NCI-H774 (cell line): ENCODE measurements around the gene TMEM222.
A peak's percentile ranks its signal among the peaks of the same experiment; 100 is the strongest.
"Not testable (repeated sequence)": the region's sequence is repeated elsewhere in the genome, so short reads cannot be mapped to it uniquely, and the experiment has no call there.

Source experiments
- DNase-seq: peaks from one replicate; lab custom pipeline; 2025; lab: John Stamatoyannopoulos, UW

Gene TMEM222

DNA sequence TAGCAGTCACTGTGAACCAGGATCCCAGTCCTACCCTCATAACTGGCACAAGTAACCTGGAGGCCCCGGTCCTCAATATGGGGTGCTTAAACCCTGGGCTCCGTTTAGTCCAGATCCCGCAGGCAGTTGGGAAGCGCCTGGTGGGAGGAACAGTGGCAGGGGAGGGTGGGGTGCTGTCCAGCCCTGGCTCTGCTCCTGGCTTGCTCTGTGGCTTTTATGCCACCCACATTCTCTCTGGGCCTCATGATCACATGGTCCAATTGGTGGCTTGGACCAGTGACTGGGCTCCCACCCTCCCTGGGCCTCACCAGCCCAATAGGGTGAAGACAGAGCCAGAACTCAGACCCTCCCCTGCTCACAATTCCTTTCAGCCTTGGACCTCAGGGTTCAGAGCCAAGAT is 58.3 kb downstream of the TMEM222 start:
- no peak for DNase-seq

DNA sequence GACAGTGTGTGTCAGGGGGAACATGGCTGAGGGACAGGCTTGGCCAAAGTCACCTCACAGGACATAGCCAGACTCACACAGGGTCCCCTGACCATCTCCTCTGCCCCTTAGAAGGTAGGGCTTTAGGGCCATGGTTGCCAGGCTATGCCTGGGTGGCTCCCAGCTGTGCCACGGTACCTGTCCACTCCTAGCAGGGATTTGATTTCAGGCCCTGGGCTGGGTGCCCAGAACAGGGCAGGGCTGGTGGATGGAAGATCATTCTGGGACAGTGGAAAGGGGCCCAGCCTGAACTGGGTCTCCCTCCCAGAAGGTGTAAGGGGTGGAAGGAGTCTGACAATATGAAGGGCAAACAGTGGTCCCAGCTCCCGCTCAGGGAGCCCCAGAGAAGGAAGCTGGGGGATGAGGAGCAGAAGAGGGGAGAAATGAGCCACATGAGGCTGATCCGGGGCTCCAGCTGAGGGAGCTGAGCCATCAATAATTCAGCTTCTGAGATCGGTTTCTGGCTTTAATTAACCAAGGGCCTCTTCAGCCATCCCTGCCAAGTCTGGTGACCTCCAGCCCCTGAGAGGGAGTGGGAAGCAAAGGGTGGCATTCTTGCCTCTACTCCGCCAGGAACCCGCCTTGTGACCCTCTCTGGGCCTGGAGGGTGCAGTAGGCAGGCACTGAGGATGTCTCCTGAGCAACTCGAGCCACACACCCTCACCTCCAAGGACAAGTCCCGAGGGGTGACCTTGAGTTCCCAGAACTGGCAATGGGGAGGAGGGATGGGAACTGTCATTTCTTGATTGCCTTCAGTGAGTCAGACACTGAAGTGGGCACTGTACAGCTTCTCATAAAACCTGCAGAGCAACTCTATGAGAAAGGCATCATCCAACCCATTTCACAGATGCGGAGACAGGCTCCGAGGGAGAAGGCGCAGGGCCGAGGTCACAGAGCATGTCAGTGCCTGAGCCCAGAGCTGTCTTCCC is 59.1 kb downstream of the TMEM222 start:
- DNase-seq = no peak

DNA sequence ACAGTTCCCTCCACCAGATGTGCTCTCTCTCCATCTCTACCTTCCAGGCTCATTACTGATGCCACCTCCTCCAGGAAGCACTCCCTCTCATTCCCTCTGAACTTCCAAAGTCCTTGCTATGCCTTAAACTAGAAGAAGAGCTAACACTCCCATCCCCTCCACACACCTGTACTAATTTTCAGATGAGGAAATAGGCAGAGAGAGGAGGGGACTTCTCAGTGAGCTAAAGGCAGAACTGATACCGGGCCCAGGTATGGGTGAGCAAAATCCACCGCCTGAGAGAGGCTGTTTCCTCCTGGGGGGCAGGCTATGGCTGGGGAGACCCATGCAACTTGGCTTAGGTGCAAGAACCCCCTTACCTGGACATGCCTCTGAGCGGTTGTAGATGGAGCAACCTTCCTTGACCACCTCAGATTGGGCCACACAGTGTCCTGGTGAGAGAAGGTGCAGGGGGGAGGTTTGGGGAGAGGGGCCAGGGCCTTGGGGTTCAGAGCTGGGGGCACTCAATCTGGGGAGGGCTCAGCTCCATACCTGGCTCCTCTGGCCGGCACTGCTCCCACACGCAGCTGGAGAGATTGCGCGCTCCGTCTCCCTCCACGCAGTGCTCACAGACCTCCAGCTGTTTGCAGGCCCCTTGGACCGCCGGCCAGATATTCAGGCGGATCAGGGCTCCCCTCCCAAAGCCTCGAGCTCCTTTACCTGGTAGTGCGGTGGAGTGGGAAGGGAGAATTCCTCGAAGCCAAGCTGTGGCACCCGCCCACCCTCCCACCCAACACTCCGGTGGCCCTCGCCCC is 60.2 kb downstream of the TMEM222 start:
- no peak for DNase-seq

DNA sequence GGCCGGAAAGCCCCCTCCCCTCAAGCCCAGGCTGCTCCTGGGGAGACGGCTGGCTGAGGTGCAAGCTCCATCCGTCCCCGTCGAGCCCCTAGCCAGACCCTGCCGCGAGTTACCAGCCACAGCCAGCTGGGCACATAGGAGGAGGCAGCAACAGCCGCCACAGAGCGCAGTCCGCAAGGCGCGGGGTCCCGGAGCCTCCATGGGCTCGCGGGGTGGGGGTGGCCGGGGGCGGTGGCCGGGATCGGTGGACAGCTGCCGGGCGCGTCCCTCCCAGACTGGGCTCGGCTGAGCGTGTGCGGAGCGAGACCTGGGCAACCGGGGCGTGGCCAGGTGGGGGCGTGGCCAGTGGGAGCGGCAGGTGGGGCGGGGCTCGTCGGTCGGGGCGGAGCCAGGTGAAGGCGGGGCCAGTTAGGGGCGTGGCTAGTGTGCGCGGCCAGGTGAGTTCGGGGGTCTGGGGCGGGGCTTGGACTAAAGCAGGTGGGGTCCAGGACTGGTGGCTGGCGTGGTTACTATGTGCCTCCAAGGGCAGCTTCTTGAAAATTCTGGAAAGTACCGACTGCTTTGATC is 61.2 kb downstream of the TMEM222 start, which contains the start of gene CD164L2:
TSS of gene CD164L2 (minus strand) at position 295 of the 567 bp plus-strand sequence. CDS start at position 201, 94 bp downstream.
- peak; percentile 9 for DNase-seq

DNA sequence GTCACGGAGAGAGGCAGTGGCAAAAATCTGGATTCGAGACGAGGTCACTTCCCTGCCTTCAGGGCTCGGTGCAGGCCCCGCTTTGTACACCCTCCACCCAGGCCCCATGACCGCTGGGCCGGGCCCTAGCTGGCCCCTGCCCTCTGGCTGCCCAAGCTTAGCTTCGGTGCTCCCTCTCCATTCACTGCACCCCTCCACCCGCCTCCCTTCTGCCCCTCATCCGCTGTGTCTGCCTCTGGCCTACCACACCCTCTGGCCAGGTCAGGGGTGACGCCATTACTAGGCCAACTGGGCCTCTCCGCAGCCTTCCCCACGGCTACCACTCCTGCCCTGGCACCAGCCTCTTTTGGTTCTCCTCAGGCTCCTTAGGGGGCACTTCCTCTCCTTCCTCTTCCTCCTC is 61.7 kb downstream of the TMEM222 start:
- no peak for DNase-seq

DNA sequence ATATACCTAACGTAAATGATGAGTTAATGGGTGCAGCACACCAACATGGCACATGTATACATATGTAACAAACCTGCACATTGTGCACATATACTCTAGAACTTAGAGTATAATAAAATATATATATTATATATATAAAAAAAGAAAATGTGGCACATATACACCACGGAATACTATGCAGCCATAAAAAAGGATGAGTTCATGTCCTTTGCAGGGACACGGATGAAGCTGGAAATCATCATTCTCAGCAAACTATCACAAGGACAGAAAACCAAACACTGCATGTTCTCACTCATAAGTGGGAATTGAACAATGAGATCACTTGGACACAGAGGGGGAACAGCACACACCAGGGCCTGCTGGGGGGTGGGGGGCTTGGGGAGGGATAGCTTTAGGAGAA is 62.8 kb downstream of the TMEM222 start:
- DNase-seq = not testable (repeated sequence)
